Osteocyte (in vitro differentiated cells): ENCODE results near the gene LYST. TPM values are rescaled to one million over a fixed set of nuclear protein-coding genes. Genes with fewer than 3 reads are reported as not detected.

Experiments used
- DNase-seq: peaks from one replicate; pipeline ENCODE4 v3.0.0; 2021; ENCODE audit warnings: mixed read lengths; ENCODE audit not compliant: unreplicated experiment; ENCODE audit errors: extremely low spot score
- H3K27ac Mint-ChIP-seq: one replicate; pipeline ENCODE4 v1.8.0; 2021; ENCODE audit warnings: mild to moderate bottlenecking, mixed read lengths; ENCODE audit not compliant: unreplicated experiment
- H3K27me3 Mint-ChIP-seq: one replicate; pipeline ENCODE4 v1.8.0; 2021; ENCODE audit warnings: mixed read lengths; ENCODE audit not compliant: unreplicated experiment
- H3K36me3 Mint-ChIP-seq: one replicate; pipeline ENCODE4 v1.8.0; 2021; ENCODE audit warnings: mixed read lengths; ENCODE audit not compliant: unreplicated experiment
- H3K4me1 Mint-ChIP-seq: one replicate; pipeline ENCODE4 v1.8.0; 2021; ENCODE audit warnings: mixed read lengths; ENCODE audit not compliant: unreplicated experiment
- H3K4me3 Mint-ChIP-seq: one replicate; pipeline ENCODE4 v1.8.0; 2021; ENCODE audit warnings: mild to moderate bottlenecking, moderate library complexity, mixed read lengths; ENCODE audit not compliant: unreplicated experiment
- H3K9me3 Mint-ChIP-seq: one replicate; pipeline ENCODE4 v1.8.0; 2021; ENCODE audit warnings: mixed read lengths; ENCODE audit not compliant: unreplicated experiment
- total RNA-seq: library from RNA; stranded (reverse); gene quantifications from 2 replicates; pipeline ENCODE4 v1.2.1, GENCODE V29; 2021
- TF ChIP-seq, protein P1 (sequence below): fragments of 200-600 bp; sonication (generic); IDR thresholded peaks from 2 replicates; pipeline ENCODE4 v1.5.0; 2021; ENCODE audit warnings: antibody characterized with exemption, mild to moderate bottlenecking, moderate library complexity

The LYST gene
- total RNA-seq, 1 donor from 2014 or later = 21.7 TPM

DNA sequence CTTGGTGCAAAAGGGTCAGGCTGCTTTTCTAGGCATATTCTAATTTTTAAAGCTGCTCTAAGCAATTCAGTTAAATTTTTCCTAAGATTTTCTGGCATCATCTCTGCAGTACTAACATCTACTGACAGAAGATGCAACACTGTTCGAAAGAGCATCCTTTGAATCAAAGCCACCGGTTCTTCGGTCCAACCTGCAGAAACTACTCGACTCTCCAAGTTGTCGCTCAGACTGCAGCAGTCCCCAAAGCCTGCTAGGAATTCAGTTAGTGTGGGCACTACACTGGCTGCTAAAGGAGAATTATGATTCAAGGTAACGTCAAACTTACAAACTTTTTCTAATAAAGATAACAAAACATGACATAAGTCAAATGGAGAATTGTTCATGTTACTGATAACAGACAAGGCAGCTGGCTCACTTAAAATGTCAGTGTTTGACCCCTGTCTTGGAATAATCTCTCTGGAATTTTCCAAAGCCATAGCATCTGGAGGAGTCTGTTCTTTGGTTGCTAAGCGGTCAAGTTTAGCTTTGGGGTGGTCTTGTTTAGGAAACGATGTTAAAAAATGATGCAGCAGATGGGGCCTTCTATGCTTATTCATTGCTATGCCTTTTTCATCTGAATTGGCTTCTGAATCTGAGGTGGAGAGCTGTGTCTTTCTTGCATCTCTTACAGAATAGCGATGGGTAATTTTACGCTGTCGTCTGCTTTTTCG is 56.9 kb downstream of the LYST start:
- Mint-ChIP-seq H3K4me1 (no peaks in the 10 kb centered on the region), H3K27me3 (no peaks in the 10 kb centered on the region), H3K9me3 (no peaks in the 10 kb centered on the region), H3K27ac (no peak overlapping the region), H3K4me3 (no peak overlapping the region), H3K36me3 (peaks cover 18% of the 10 kb centered on the region)
- TF ChIP-seq, protein P1, sequence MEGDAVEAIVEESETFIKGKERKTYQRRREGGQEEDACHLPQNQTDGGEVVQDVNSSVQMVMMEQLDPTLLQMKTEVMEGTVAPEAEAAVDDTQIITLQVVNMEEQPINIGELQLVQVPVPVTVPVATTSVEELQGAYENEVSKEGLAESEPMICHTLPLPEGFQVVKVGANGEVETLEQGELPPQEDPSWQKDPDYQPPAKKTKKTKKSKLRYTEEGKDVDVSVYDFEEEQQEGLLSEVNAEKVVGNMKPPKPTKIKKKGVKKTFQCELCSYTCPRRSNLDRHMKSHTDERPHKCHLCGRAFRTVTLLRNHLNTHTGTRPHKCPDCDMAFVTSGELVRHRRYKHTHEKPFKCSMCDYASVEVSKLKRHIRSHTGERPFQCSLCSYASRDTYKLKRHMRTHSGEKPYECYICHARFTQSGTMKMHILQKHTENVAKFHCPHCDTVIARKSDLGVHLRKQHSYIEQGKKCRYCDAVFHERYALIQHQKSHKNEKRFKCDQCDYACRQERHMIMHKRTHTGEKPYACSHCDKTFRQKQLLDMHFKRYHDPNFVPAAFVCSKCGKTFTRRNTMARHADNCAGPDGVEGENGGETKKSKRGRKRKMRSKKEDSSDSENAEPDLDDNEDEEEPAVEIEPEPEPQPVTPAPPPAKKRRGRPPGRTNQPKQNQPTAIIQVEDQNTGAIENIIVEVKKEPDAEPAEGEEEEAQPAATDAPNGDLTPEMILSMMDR = no peak
- no peak for DNase-seq

DNA sequence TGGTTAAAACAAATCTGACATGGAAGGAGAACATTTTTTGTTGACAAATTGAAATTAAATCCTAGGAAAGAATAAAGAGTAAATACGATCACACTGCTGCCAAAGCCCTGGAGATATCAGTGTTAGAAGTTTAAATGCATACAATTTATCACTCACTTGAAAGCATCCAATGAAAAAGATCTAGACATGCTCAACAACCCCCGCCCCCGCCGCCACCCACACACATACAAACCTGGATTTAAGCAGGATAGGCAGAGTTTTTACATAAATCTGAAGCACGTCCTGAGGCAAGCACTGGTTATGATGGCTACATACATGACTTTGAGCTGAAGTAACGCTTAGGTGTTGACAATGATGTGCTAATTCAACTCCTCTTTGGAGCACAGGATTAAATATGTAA is 58.5 kb downstream of the LYST start:
- H3K36me3 Mint-ChIP-seq = peaks cover 21% of the 10 kb centered on the region
- no peaks in the 10 kb centered on the region for H3K4me1 Mint-ChIP-seq
- H3K4me3 Mint-ChIP-seq = no peak overlapping the region
- no peaks in the 10 kb centered on the region for H3K27me3 Mint-ChIP-seq
- TF ChIP-seq, protein P1 = no peak
- no peak overlapping the region for H3K27ac Mint-ChIP-seq
- no peak for DNase-seq
- H3K9me3 Mint-ChIP-seq = no peaks in the 10 kb centered on the region

DNA sequence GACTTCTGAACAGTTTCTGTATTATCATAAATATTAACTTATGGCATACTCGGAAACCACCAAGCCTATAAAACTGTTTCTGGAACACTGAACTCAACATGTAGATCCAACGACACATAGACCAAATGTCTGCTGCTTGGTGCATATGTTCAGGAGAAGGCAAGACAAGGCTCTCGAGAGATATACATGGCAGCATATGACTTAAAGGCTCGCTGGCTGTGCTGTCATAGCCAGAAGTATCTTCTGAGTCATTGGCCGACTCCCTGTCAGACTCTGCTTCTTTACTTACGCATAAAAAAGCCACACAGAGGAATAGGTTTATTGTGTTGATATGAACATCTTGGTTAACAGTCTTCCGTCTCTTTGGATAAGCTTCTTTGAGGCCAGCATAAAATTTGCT is 60.6 kb downstream of the LYST start:
- Mint-ChIP-seq H3K4me3 (no peak overlapping the region), H3K36me3 (peaks cover 32% of the 10 kb centered on the region), H3K27ac (no peak overlapping the region), H3K27me3 (no peaks in the 10 kb centered on the region), H3K9me3 (no peaks in the 10 kb centered on the region), H3K4me1 (no peaks in the 10 kb centered on the region)
- TF ChIP-seq, protein P1 = no peak
- no peak for DNase-seq

- H3K27ac Mint-ChIP-seq = no peak overlapping the region
- H3K36me3 Mint-ChIP-seq = peaks cover 40% of the 10 kb centered on the region
- no peaks in the 10 kb centered on the region for H3K27me3 Mint-ChIP-seq
- TF ChIP-seq, protein P1 = no peak
- H3K4me1 Mint-ChIP-seq = no peaks in the 10 kb centered on the region
- no peaks in the 10 kb centered on the region for H3K9me3 Mint-ChIP-seq
- DNase-seq = no peak
- H3K4me3 Mint-ChIP-seq = no peak overlapping the region
Observed at GRCh38 chr1:235802573-235803346, 63.9 kb downstream of the LYST start.

- TF ChIP-seq, protein P1 = no peak
- Mint-ChIP-seq H3K27me3 (no peaks in the 10 kb centered on the region), H3K9me3 (no peaks in the 10 kb centered on the region), H3K4me1 (no peaks in the 10 kb centered on the region), H3K4me3 (no peak overlapping the region), H3K36me3 (peaks cover 45% of the 10 kb centered on the region), H3K27ac (no peak overlapping the region)
- DNase-seq = no peak
Observed at GRCh38 chr1:235799264-235799663, 67.4 kb downstream of the LYST start.
